Measurements from ENCODE around the gene WNT3.

DNA sequence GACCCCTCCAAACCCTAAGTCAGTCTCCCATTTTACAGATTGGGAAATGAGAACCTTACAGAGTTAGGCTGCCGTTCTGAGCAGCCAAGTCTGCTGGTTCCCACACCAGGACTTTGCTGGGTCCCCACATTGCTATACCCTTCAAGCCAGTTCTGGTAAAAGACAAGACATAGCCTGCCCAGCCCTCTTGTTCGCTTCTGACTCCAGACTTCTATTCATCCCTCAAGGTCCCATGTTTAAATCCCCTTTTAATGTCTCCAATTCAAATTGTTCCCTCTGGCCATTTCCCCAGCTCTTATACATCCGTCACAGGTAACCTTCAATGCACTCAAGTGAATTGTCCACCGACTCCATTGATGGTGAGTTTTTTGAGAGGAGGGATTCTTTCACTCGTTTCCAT, 30.2 kb downstream of the WNT3 start:
- TF ChIP-seq, protein P1, sequence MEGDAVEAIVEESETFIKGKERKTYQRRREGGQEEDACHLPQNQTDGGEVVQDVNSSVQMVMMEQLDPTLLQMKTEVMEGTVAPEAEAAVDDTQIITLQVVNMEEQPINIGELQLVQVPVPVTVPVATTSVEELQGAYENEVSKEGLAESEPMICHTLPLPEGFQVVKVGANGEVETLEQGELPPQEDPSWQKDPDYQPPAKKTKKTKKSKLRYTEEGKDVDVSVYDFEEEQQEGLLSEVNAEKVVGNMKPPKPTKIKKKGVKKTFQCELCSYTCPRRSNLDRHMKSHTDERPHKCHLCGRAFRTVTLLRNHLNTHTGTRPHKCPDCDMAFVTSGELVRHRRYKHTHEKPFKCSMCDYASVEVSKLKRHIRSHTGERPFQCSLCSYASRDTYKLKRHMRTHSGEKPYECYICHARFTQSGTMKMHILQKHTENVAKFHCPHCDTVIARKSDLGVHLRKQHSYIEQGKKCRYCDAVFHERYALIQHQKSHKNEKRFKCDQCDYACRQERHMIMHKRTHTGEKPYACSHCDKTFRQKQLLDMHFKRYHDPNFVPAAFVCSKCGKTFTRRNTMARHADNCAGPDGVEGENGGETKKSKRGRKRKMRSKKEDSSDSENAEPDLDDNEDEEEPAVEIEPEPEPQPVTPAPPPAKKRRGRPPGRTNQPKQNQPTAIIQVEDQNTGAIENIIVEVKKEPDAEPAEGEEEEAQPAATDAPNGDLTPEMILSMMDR (IDR thresholded peaks at IDR 0.05), result no peak
- TF ChIP-seq EZH2 (IDR thresholded peaks at IDR 0.05), result no peak

Data from neural progenitor cell (in vitro differentiated cells).